Heart right ventricle (tissue), 16 donors: ENCODE measurements around the gene KHNYN. TPM values are rescaled to one million over a fixed set of nuclear protein-coding genes. Genes with fewer than 3 reads are reported as not detected.

Experiments used
- ATAC-seq, 8 donors: fragments of 200-7000 bp; cut with Tn5 transposase; one replicate each; pipeline ENCODE4 v1.9.1; 2020; ENCODE audit warnings: mild to moderate bottlenecking in 8 of 8, moderate library complexity in 8 of 8, moderate number of reproducible peaks in 1 of 8
- DNase-seq, 2 donors: peaks; one replicate each; pipeline ENCODE4 v3.0.0-alpha.2; 2020
- H3K27ac ChIP-seq, 10 donors: fragments of 200-600 bp; sonication (generic) in 2 of 10; one replicate each; pipeline versions ENCODE4 v1.5.0 to v1.8.0; 2020 to 2022; ENCODE audit warnings: mild to moderate bottlenecking in 3 of 10
- H3K27me3 ChIP-seq, 7 donors: fragments of 200-600 bp; one replicate each; pipeline ENCODE4 v1.8.0; 2021 to 2022; ENCODE audit warnings: mild to moderate bottlenecking in 2 of 7
- H3K36me3 ChIP-seq, 9 donors: fragments of 200-600 bp; sonication (generic) in 1 of 9; one replicate each; pipeline versions ENCODE4 v1.5.0 to v1.8.0; 2020 to 2022; ENCODE audit warnings: mild to moderate bottlenecking in 2 of 9
- H3K4me1 ChIP-seq, 9 donors: fragments of 200-600 bp; sonication (generic) in 1 of 9; one replicate each; pipeline versions ENCODE4 v1.5.0 to v1.8.0; 2020 to 2022; ENCODE audit warnings: mild to moderate bottlenecking in 4 of 9
- H3K4me3 ChIP-seq, 10 donors: fragments of 200-600 bp; sonication (generic) in 2 of 10; one replicate each; pipeline versions ENCODE4 v1.5.0 to v1.8.0; 2020 to 2022; ENCODE audit warnings: mild to moderate bottlenecking in 7 of 10, moderate library complexity in 2 of 10
- H3K9me3 ChIP-seq, 11 donors: fragments of 200-600 bp in 10 of 11; sonication (generic) in 2 of 11; one replicate each; pipeline versions ENCODE4 v1.5.0 to v1.8.0; 2013 to 2022; ENCODE audit warnings: mild to moderate bottlenecking in 2 of 11, control low read depth in 1 of 11, moderate library complexity in 1 of 11
- CTCF ChIP-seq, 9 donors: fragments of 200-600 bp; sonication (generic) in 2 of 9; IDR thresholded peaks; one replicate each; pipeline versions ENCODE4 v1.5.0 to v1.8.0; 2021 to 2022; ENCODE audit warnings: antibody characterized with exemption in 9 of 9, mild to moderate bottlenecking in 5 of 9, moderate library complexity in 1 of 9
- WGBS, 2 donors: extraction: QIAGEN DNeasy Blood & Tissue Kit; methylation state at CpG; one replicate each; pipeline ENCODE4 v1.1.7; 2013; ENCODE audit warnings: inconsistent platforms in 1 of 2; 5-methylcytosine and 5-hydroxymethylcytosine counted together
- intact Hi-C, 10 donors: fragments of 100-400 bp; cut with DNase I; formaldehyde crosslinking; loops; one replicate each; pipeline versions ENCODE4 v1.11.1 to v1.14.2; 2022
- long read RNA-seq, 3 donors: library from polyadenylated mRNA; unstranded; transcript quantifications; one replicate each; pipeline ENCODE4 v2.0.0, GENCODE V29; 2020 to 2021
- polyA plus RNA-seq, 2 donors: library from polyadenylated mRNA; stranded (reverse); fragments of 200-250 nt; gene quantifications; one replicate each; pipeline ENCODE4 v1.2.3, GENCODE V29; 2013
- total RNA-seq, 10 donors: library from RNA; stranded (reverse); fragmentation: NEBNext Ultra II Directional in 3 of 10; extraction: Animal tissue kit (Norgen Biotek cat#: 25700) in 3 of 10; gene quantifications; one replicate each; pipeline versions ENCODE4 v1.2.1 to v1.2.4, GENCODE V29; 2021 to 2023
- donor health status: Arrhythmogenic right ventricular cardiomyopathy.
- donor health status: ischemic (EF 13 %, LVEDD 7.1; RV severe dilation, severe dysfunction).
- donor health status: healthy with polysubstance abuse.
- donor health status: DM: no; HTN: yes; CAD: no.
- donor health status: DM: no; HTN: no; CAD: no.
- donor health status: ischemic (EF 25% LVEDD 6.9; RV normal size, moderate dysfunction).
- donor health status: ischemic (EF 25% LVEDD 5.7; RV mildly dilated, moderate dysfunction).
- donor health status: healthy.
- donor health status: DM: yes; HTN: yes; CAD: no.
- donor health status: Ischemic cardiomyopathy.
- donor health status: ischemic (EF 35%, LVEDD 5.7; RV mildly dilated, moderate dysfunction).
- donor health status: nonischemic (EF 11% LVEDD 7.7; RV severe dilation, severe dysfunction).
- donor health status: DM: yes; HTN: yes; CAD: no.
- donor health status: PGD.
- donor health status: ischemic (EF 29% LVEDD 5.4; RV normal size, mild dysfunction).
- donor health status: nonischemic (EF 23%, LVEDD 6.1; RV moderate dilation, normal function).

KHNYN gene
- total RNA-seq (10 to 100 TPM; 14.3 to 30.1 (median 17.9) TPM), polyA plus RNA-seq (10 to 100 TPM; 14.0 to 20.9 TPM)
- long read RNA-seq, donor 1, transcript KHNYN-202 (8 exons, 3,359 nt), result major isoform, 13 of 40 reads
- long read RNA-seq, donor 1, partial matches to known transcripts, result 22 of 40 reads
- long read RNA-seq, donor 1, other reads (novel, unspliced or antisense), result 3 of 40 reads
- long read RNA-seq, donor 2, transcript KHNYN-202 (8 exons, 3,359 nt), result major isoform, 12 of 33 reads
- long read RNA-seq, donor 2, partial matches to known transcripts, result 16 of 33 reads
- long read RNA-seq, donor 2, other reads (novel, unspliced or antisense), result 3 of 33 reads
- long read RNA-seq, donor 3, partial matches to known transcripts, result 4 of 33 reads
- long read RNA-seq, donor 3, other reads (novel, unspliced or antisense), result 26 of 33 reads

DNA sequence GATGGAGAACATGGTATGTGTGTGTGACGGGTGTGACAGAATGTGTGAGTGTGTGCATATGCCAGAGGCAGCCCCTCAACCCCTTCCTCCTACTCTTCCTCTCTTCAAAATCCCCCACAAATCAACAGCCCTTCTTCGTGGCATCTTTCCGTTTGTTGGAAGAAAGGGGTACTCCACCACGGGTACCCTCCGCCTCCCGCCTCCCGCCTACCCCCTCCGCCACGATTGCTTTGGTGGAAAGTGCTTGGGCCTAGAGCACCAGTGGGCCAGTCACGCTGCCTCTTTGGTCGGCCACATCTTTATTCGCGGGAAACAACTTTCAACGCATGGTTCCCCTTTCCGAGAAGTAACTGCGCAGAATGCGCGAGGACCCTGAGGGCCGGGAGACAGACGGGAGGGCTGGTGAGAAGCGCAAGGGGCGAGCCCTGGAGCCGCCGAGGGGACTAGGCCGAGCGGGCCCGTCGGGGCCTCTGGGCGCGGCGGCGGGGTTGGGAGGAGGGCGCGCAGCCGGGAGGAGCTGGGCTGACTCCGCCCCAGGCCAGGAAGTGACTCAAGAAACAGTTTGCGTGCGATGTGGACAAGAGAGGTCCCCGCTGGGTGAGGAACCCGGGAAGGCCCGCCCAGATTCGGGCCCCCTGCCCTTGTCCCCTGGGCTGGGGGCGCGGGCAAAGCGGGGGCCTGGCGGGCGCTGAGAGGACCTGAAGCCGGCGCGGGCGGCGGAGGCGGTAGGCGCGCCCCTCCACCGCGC is at the start of gene KHNYN, which contains the start of gene CBLN3:
KHNYN (plus strand) TSS at position 560 of the 748 bp plus-strand sequence. CDS start 777 bp downstream, outside the sequence.
CBLN3 (minus strand) TSS at position 274 of the 748 bp plus-strand sequence. CDS start 614 bp downstream, outside the sequence.
- 4 to 7% methylated on average over 57 of the region's 57 CpGs for WGBS, 2 donors
- H3K27me3 ChIP-seq, result no peaks in the 10 kb centered on the region
- no peaks in the 10 kb centered on the region for H3K9me3 ChIP-seq
- H3K4me1 ChIP-seq, result peaks cover 12 to 60% (median 41%) of the 10 kb centered on the region in 9 donors
- H3K4me3 ChIP-seq, result peak within 1 kb of the TSS; percentile 74 to 95 (median 80)
- ATAC-seq (peak; percentile 86 to 92 (median 88)), DNase-seq (peak; percentile 91 to 93)
- peaks cover 0 to 37% (median 24%) of the 10 kb centered on the region in 9 donors for H3K36me3 ChIP-seq
- intact Hi-C loops, result loop anchor here in 9 of 10 donors (1.0 to 10.0 kb wide), 8 partner anchors 31 to 195 kb away; partner anchors contain the start of genes TINF2 (in 4 of the 9), GMPR2 (in 1 of the 9), NEDD8 (in 1 of the 9) and NFATC4 (in 1 of the 9)
- no peak for TF ChIP-seq CTCF (IDR thresholded peaks at IDR 0.05)
- peak within 1 kb of the TSS; percentile 91 to 99 (median 97) for H3K27ac ChIP-seq

GRCh38 chr14:24381363-24382063 is 48.2 kb upstream of the KHNYN start:
- peaks cover 0 to 12% (median 4%) of the 10 kb centered on the region in 9 donors for H3K4me1 ChIP-seq
- TF ChIP-seq CTCF (IDR thresholded peaks at IDR 0.05), result no peak
- WGBS, 2 donors, result 83 to 84% methylated on average over 8 of the region's 8 CpGs
- peaks cover 0 to 7% (median 0%) of the 10 kb centered on the region in 9 donors for H3K36me3 ChIP-seq
- DNase-seq (no peak), ATAC-seq (no peak)
- H3K4me3 ChIP-seq, result no peak overlapping the region
- no peaks in the 10 kb centered on the region for H3K9me3 ChIP-seq
- H3K27me3 ChIP-seq, result peaks cover 0 to 8% (median 0%) of the 10 kb centered on the region in 7 donors
- peak overlapping the region in 1 of 10 donors; percentile 43 for H3K27ac ChIP-seq
- intact Hi-C loops, result no loop called here

- WGBS, 2 donors, result 58 to 75% methylated on average over 4 of the region's 4 CpGs
- peaks cover 0 to 8% (median 0%) of the 10 kb centered on the region in 7 donors for H3K27me3 ChIP-seq
- ATAC-seq (no peak), DNase-seq (no peak)
- peak overlapping the region in 1 of 10 donors; percentile 43 for H3K27ac ChIP-seq
- H3K4me1 ChIP-seq, result peaks cover 0 to 7% (median 0%) of the 10 kb centered on the region in 9 donors
- intact Hi-C loops, result no loop called here
- TF ChIP-seq CTCF (IDR thresholded peaks at IDR 0.05), result no peak
- H3K9me3 ChIP-seq, result no peaks in the 10 kb centered on the region
- H3K4me3 ChIP-seq, result no peak overlapping the region
- peaks cover 0 to 4% (median 0%) of the 10 kb centered on the region in 9 donors for H3K36me3 ChIP-seq
These were observed 47.7 kb upstream of the KHNYN start for GRCh38 chr14:24382064-24382371.

DNA sequence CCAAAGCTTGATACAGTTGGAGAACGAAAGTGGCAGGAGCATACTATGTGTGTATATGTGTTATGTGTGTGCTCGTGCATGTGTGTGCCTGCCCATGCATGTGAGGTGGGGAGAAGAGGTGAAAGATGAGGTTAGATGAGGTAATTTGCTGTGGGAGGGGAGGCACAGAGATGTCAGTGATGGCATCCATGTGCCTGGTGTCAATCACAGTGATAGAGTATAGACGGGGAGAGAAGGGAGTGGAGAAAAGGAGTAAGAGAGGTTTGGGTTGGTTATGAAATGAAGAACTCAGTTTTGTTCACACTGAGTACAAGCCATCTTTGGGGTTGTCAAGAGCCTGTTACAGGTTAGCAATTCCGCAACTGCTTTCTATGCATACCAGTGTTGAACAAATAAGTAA is 45.6 kb upstream of the KHNYN start:
- no peak for TF ChIP-seq CTCF (IDR thresholded peaks at IDR 0.05)
- H3K36me3 ChIP-seq, result no peaks in the 10 kb centered on the region
- 88% methylated on average over 4 of the region's 4 CpGs for WGBS, 2 donors
- H3K27ac ChIP-seq, result no peak overlapping the region
- DNase-seq, result no peak
- peaks cover 0 to 6% (median 4%) of the 10 kb centered on the region in 9 donors for H3K4me1 ChIP-seq
- intact Hi-C loops, result no loop called here
- H3K9me3 ChIP-seq, result no peaks in the 10 kb centered on the region
- H3K27me3 ChIP-seq, result peaks cover 0 to 8% (median 0%) of the 10 kb centered on the region in 7 donors
- no peak for ATAC-seq
- no peak overlapping the region for H3K4me3 ChIP-seq
